Measurements from ENCODE around the gene PPFIA2.
"Not testable (repeated sequence)": the region's sequence is repeated elsewhere in the genome, so short reads cannot be mapped to it uniquely, and the experiment has no call there.

The PPFIA2 gene

DNA sequence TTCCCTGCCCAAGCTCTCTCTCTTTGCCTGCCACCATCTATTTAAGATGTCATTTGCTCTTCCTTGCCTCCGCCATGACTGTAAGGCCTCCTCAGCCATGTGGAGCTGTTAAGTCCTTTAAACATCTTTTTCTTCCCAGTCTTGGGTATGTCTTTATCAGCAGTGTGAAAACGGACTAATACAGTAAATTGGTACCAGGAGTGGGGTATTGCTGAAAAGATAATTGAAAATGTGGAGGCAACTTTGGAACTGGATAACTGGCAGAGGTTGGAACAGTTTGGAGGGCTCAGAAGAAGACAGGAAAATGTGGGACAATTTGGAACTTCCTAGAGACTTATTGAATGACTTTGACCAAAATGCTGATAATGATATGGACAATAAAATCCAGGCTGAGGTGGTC is 168.4 kb downstream of the PPFIA2 start:
- H3K9me3 ChIP-seq (ENCODE audit: insufficient read depth, low read depth, low read length) = peaks cover 14% of the 10 kb centered on the region
- not testable (repeated sequence) for H3K27me3 ChIP-seq (ENCODE audit: insufficient read depth, low read length); H3K4me3 ChIP-seq (ENCODE audit: low read length); H3K9ac ChIP-seq (ENCODE audit: low read depth, low read length); H3K36me3 ChIP-seq (ENCODE audit: insufficient read depth, low read depth, low read length); H3K27ac ChIP-seq (ENCODE audit: low read length); H3K4me1 ChIP-seq (ENCODE audit: insufficient read depth, low read length)

DNA sequence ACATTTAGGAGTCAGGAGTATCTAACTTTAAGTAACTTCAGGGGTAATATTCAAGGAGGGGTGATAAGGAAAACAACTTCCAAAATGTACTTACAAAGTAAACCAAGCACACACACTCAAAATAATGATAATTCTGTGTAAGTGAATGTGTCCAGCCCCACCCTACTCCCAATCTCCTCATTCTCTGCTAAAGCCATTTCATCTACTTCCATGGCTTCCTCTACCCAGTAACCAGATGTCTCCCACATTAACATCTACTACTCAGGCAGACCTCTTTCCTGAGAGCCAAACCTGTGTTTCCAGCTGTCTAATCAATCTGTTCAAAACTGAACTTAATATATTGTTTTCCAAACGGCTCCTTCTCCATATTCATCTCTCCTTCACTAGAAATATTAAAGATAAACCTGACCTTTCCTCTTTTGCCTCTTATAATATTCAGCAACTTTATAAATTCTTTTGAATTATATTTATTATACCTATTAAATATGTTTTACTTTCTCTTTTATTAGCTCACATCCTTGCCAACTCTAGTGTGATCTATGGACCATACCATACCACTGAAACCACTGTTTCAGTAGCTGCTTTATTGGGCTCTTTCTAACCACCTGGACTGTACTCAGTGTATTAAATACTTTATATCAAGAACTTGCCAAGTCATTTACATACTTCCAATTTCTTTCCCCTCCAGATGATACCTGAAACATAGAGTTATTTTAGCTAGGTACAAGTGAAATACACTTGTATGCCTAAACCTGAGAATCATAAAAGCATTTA is 170.7 kb downstream of the PPFIA2 start:
- no peaks in the 10 kb centered on the region for H3K36me3 ChIP-seq (ENCODE audit: insufficient read depth, low read depth, low read length)
- no peak overlapping the region for H3K4me3 ChIP-seq (ENCODE audit: low read length)
- no peak overlapping the region for H3K27ac ChIP-seq (ENCODE audit: low read length)
- peaks cover 14% of the 10 kb centered on the region for H3K9me3 ChIP-seq (ENCODE audit: insufficient read depth, low read depth, low read length)
- no peaks in the 10 kb centered on the region for H3K4me1 ChIP-seq (ENCODE audit: insufficient read depth, low read length)
- H3K27me3 ChIP-seq (ENCODE audit: insufficient read depth, low read length) = no peaks in the 10 kb centered on the region
- no peak overlapping the region for H3K9ac ChIP-seq (ENCODE audit: low read depth, low read length)

DNA sequence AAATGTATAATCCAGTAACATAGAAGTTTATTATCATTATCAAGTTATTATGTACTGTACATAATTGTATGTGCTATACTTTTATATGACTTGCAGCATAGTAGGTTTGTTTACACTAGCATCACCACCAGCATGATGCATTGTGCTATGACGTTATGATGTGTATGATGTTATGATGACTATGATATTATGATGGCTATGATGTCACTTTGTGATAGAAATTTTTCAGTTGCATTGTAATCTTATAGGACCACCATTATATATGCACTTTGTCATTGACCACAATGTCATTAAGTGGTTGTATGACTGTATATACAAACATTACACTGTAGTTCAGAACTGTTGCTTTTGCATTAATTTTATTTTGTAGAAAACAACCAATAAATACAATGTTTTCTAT is 173.4 kb downstream of the PPFIA2 start:
- Histone ChIP-seq H3K27ac (ENCODE audit: low read length) (no peak overlapping the region), H3K4me1 (ENCODE audit: insufficient read depth, low read length) (no peaks in the 10 kb centered on the region), H3K9me3 (ENCODE audit: insufficient read depth, low read depth, low read length) (peaks cover 4% of the 10 kb centered on the region), H3K4me3 (ENCODE audit: low read length) (no peak overlapping the region), H3K9ac (ENCODE audit: low read depth, low read length) (no peak overlapping the region), H3K36me3 (ENCODE audit: insufficient read depth, low read depth, low read length) (no peaks in the 10 kb centered on the region), H3K27me3 (ENCODE audit: insufficient read depth, low read length) (no peaks in the 10 kb centered on the region)

DNA sequence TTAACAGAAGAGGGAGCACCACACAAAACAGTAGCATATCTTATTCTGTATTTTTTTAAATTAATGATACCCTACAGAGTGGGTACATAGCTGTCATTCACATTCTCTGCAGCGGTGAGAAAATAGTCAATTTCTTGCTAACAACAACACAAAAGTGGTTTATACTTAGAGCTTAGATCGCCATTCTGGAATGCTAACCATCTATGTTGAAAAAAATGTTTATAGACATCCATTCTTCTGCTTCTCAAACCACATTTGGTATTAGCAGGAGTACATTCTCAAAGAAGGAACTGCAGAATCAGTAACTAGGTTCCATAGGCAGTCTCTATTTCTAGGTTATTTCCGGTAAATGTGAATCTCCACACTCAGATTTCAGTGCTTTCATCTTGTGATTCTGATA is 185.9 kb downstream of the PPFIA2 start:
- Histone ChIP-seq H3K4me1 (ENCODE audit: insufficient read depth, low read length) (no peaks in the 10 kb centered on the region), H3K36me3 (ENCODE audit: insufficient read depth, low read depth, low read length) (no peaks in the 10 kb centered on the region), H3K4me3 (ENCODE audit: low read length) (no peak overlapping the region), H3K9ac (ENCODE audit: low read depth, low read length) (no peak overlapping the region), H3K27ac (ENCODE audit: low read length) (no peak overlapping the region), H3K27me3 (ENCODE audit: insufficient read depth, low read length) (no peaks in the 10 kb centered on the region), H3K9me3 (ENCODE audit: insufficient read depth, low read depth, low read length) (no peaks in the 10 kb centered on the region)

DNA sequence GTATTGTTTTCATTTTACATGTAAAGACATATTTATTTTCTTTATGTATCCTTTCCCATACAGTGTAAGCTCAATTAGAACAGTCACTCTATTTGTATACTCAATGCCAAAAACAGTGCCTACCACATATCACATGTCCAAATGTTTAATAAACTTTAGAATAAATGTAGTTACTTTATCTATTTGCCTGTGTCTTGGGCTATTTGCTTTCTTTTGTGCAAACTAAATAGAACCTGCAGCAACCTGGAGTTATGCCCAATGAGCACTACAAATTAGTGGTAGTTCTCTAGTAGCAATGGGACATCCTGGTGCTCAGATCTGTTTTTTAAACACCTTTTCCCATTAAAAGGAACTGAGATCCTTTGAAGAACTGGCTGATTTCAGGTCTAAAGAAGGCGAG is 186.7 kb downstream of the PPFIA2 start:
- H3K9ac ChIP-seq (ENCODE audit: low read depth, low read length) = no peak overlapping the region
- H3K27me3 ChIP-seq (ENCODE audit: insufficient read depth, low read length) = no peaks in the 10 kb centered on the region
- no peaks in the 10 kb centered on the region for H3K4me1 ChIP-seq (ENCODE audit: insufficient read depth, low read length)
- H3K4me3 ChIP-seq (ENCODE audit: low read length) = no peak overlapping the region
- H3K9me3 ChIP-seq (ENCODE audit: insufficient read depth, low read depth, low read length) = no peaks in the 10 kb centered on the region
- no peaks in the 10 kb centered on the region for H3K36me3 ChIP-seq (ENCODE audit: insufficient read depth, low read depth, low read length)
- no peak overlapping the region for H3K27ac ChIP-seq (ENCODE audit: low read length)

DNA sequence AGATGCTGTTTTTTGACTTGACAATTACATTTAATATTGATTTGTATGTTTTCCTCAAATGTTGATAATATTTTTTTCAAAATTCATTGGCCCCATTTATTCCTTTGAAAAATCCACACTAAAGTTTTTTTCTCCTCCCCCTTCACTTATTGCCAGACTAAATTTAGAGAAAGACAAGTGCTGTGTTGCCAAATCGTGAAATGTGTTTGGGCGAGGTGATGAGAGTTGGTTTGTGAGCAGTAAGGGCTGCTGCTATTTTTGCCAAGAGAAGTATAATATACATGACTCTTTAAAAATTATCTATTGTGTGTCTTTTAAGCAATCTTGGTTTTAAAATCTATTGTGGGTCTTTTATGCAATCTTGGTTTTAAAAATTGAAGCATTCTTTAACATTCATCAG is 188.9 kb downstream of the PPFIA2 start:
- H3K4me3 ChIP-seq (ENCODE audit: low read length) = no peak overlapping the region

DNA sequence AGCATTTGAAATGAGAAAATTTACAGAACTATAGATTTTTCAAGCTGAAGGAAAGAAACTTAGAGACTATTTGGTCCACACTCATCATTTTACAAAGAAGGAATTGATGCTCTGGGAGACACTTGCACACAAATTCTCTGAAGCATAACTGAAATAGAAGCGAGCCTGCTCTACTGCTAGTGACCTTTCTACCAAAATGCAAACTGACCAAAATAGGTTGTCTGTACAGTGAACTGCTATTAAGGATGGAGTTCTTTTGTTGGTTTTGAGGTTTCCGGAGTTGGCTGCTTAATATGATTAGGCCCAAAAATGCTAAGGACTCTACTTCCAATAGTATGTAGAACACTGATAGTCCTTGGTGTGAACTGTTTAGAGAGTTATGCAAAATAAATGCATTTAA is 194.9 kb downstream of the PPFIA2 start:
- H3K9me3 ChIP-seq (ENCODE audit: insufficient read depth, low read depth, low read length) = no peaks in the 10 kb centered on the region; the same call in 1 of the 2 replicates
- no peak overlapping the region for H3K27ac ChIP-seq (ENCODE audit: low read length)
- no peaks in the 10 kb centered on the region for H3K4me1 ChIP-seq (ENCODE audit: insufficient read depth, low read length)
- no peaks in the 10 kb centered on the region for H3K36me3 ChIP-seq (ENCODE audit: insufficient read depth, low read depth, low read length)
- no peak overlapping the region for H3K9ac ChIP-seq (ENCODE audit: low read depth, low read length)
- H3K4me3 ChIP-seq (ENCODE audit: low read length) = no peak overlapping the region
- H3K27me3 ChIP-seq (ENCODE audit: insufficient read depth, low read length) = no peaks in the 10 kb centered on the region

More for the DNA sequence above, 188.9 kb downstream of the PPFIA2 start:
- no peaks in the 10 kb centered on the region for H3K4me1 ChIP-seq (ENCODE audit: insufficient read depth, low read length)
- H3K9me3 ChIP-seq (ENCODE audit: insufficient read depth, low read depth, low read length) = no peaks in the 10 kb centered on the region; the same call in 1 of the 2 replicates
- no peak overlapping the region for H3K27ac ChIP-seq (ENCODE audit: low read length)
- H3K27me3 ChIP-seq (ENCODE audit: insufficient read depth, low read length) = no peaks in the 10 kb centered on the region
- H3K9ac ChIP-seq (ENCODE audit: low read depth, low read length) = no peak overlapping the region
- H3K36me3 ChIP-seq (ENCODE audit: insufficient read depth, low read depth, low read length) = no peaks in the 10 kb centered on the region

DNA sequence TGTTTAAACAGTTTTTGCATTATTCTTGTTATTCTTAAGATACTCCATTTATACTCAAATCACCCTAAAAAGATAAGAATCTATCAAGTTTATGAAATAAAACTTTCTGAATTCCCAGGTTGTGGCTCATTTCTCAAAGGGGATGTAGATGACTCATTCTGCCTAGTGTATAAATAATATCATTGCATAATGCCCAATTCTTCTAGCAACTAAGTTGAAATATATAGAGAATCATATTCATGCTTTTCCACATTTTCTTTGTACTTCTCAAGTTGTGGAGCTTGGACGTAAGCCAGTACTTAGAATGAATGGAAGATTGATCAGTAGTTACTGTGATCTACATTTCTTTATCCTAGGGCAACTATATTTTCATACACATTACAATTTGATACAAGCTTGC is 201.1 kb downstream of the PPFIA2 start:
- Histone ChIP-seq H3K4me3 (ENCODE audit: low read length) (no peak overlapping the region), H3K27ac (ENCODE audit: low read length) (no peak overlapping the region), H3K27me3 (ENCODE audit: insufficient read depth, low read length) (no peaks in the 10 kb centered on the region), H3K36me3 (ENCODE audit: insufficient read depth, low read depth, low read length) (no peaks in the 10 kb centered on the region), H3K9me3 (ENCODE audit: insufficient read depth, low read depth, low read length) (no peaks in the 10 kb centered on the region), H3K9ac (ENCODE audit: low read depth, low read length) (no peak overlapping the region), H3K4me1 (ENCODE audit: insufficient read depth, low read length) (no peaks in the 10 kb centered on the region)

DNA sequence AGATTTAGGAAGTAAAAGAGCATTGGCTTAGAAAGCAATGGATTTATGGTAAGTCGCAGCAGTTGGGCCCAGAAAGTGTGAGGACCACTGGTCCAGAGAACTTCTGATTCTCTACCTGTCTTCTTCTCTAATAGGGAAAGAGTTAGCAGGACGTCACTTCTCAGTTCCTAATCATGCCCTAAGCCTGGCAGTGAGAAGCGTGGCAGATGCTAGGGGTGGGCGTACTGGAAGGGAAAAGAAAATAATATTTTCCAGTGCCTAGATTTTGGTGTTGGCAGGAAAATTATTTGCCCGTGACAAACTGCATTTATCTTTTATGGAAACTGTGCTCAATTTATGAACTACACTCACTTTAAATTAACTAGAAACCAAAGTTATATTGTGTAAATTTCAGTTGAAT is 212.3 kb downstream of the PPFIA2 start:
- H3K4me1 ChIP-seq (ENCODE audit: insufficient read depth, low read length) = no peaks in the 10 kb centered on the region

DNA sequence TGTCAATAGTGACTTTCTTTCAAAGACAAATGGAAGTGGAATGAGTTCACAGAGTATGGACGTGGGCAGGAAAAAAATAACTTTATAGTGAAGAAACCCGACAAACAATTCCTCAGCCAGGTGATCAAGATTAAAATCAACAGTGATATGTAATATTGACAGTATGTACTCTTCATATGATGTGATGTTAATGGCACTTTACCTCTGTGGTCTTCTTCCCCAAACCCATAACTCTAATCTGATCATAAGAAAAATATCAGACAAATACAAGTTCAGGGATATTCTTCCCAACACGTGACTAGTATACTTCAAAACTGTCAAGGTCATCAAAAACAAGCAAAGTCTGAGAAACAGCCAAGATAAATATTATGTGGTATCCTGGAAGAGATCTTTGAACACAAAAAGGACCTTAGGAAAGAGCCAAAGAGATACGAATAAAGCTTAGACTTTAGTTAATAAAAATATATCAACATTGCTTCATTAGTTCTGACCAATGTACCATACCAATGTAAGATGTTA is 215.5 kb downstream of the PPFIA2 start:
- no peak overlapping the region for H3K4me3 ChIP-seq (ENCODE audit: low read length)
- H3K36me3 ChIP-seq (ENCODE audit: insufficient read depth, low read depth, low read length) = no peaks in the 10 kb centered on the region
- H3K9me3 ChIP-seq (ENCODE audit: insufficient read depth, low read depth, low read length) = no peaks in the 10 kb centered on the region
- H3K9ac ChIP-seq (ENCODE audit: low read depth, low read length) = no peak overlapping the region
- H3K27me3 ChIP-seq (ENCODE audit: insufficient read depth, low read length) = no peaks in the 10 kb centered on the region
- peaks cover 7% of the 10 kb centered on the region; the same call in 1 of the 2 replicates for H3K4me1 ChIP-seq (ENCODE audit: insufficient read depth, low read length)
- H3K27ac ChIP-seq (ENCODE audit: low read length) = no peak overlapping the region

More for the DNA sequence above, 212.3 kb downstream of the PPFIA2 start:
- Histone ChIP-seq H3K27ac (ENCODE audit: low read length) (no peak overlapping the region), H3K9me3 (ENCODE audit: insufficient read depth, low read depth, low read length) (no peaks in the 10 kb centered on the region), H3K36me3 (ENCODE audit: insufficient read depth, low read depth, low read length) (no peaks in the 10 kb centered on the region), H3K9ac (ENCODE audit: low read depth, low read length) (no peak overlapping the region), H3K27me3 (ENCODE audit: insufficient read depth, low read length) (no peaks in the 10 kb centered on the region), H3K4me3 (ENCODE audit: low read length) (no peak overlapping the region)

DNA sequence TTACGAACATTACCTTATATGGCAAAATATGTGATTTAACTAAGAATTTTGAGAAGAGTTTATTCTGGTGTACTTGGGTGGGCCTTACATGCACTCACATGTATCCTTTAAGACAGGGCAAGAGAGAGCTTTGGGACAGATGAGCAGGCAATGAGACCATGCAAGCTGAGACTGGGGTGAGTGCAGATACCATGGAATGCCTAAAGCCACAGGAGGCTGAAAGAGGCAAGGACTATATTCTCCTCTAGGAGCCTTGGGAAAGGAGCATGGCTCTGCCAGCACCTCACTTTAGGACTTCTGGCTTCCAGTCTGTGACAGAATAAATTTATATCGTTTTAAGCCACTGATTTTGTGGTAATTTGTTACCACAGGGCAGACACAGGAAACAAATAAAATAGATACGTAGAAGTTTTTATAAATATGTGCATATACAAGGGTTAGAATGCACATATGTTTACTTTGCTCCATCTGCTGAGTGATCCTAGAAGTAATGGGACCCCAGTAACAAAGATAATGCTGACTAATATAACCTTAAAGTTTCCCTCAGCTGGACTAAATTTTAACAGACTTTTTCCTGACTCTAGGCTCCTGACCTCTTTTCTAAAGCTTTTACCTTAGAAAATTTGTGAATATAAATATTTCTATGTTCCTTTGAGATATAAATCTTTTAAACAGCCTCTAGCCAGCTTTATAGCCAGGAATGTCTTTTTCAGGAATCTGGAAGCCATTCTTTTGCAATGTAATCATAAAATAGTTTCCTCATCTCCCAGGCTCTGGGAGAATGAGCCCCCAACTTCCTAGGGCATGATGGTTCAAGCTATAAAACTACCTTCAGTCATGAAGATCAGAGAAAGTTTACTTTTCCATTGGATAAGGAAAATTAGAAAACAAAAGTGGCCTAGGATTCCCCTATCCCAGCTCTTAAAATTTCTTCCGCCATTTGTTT is 216.8 kb downstream of the PPFIA2 start:
- H3K4me3 ChIP-seq (ENCODE audit: low read length) = no peak overlapping the region

More for the DNA sequence above, 216.8 kb downstream of the PPFIA2 start:
- Histone ChIP-seq H3K27me3 (ENCODE audit: insufficient read depth, low read length) (no peaks in the 10 kb centered on the region), H3K9me3 (ENCODE audit: insufficient read depth, low read depth, low read length) (no peaks in the 10 kb centered on the region), H3K27ac (ENCODE audit: low read length) (no peak overlapping the region), H3K4me1 (ENCODE audit: insufficient read depth, low read length) (peaks cover 7% of the 10 kb centered on the region; the same call in 1 of the 2 replicates), H3K9ac (ENCODE audit: low read depth, low read length) (no peak overlapping the region), H3K36me3 (ENCODE audit: insufficient read depth, low read depth, low read length) (no peaks in the 10 kb centered on the region)
